ENCODE measurements around the gene TM4SF18.
"Not testable (repeated sequence)": the region's sequence is repeated elsewhere in the genome, so short reads cannot be mapped to it uniquely, and the experiment has no call there.

The TM4SF18 gene

DNA sequence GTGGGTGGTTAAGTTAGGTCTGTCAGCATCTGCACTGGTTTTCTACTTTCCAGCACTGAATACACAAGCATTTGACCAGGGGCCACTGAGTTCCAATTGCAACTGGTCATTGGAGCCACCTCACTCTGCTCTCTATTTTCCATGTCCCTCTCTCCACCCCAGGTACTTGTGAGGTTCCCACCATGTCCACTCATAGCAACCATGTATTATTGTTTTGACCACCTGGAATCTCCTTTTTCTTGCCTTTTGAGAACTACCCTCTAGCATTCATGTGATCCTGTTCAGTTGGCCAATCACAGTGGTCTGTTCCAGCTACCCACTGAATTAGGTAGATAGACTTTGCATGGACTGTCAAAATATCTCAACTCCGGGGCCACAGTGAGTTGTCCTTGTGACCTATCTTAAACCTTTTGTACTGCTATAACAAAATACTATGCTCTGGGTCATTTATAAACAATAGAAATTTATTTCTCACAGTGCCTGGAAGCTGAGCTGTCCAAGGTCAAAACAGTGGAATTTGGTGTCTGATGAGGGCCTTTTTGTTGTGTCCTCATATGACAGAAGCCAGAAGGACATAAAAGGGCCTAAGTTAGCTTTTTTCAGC, 20.2 kb upstream of the TM4SF18 start:
- DNase-seq, result no peak
- Mint-ChIP-seq H3K9me3 (no peaks in the 10 kb centered on the region), H3K4me3 (no peak overlapping the region), H3K36me3 (no peaks in the 10 kb centered on the region), H3K4me1 (no peaks in the 10 kb centered on the region), H3K27me3 (peaks cover 13% of the 10 kb centered on the region), H3K27ac (no peak overlapping the region)
- CTCF ChIA-PET, result no interaction called here

DNA sequence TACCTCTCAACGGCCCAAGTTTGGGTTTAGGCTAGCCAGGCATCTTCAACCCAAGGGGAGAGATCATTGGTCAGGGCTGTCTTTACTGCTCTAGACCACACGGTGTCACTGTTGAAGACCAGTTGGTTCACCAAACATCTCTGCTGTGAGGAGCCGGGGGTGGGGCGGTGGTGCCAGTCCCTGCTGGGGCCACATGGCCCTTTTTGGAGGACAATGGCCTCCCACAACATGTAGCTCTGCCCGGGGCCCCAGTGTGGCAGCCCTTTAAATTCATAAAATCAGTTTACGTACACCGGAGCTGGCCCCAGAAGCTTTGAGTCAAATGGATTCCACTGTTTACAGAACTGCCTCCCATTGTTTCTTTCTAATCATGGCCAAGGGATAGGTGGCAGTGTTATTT, 19.1 kb upstream of the TM4SF18 start:
- CTCF ChIA-PET, result interaction anchor here (0.6 to 1.3 kb wide), 2 partner anchors 17 to 92 kb away, joined by 3 read pairs; no protein-coding TSS in a partner anchor
- no peak overlapping the region for H3K27ac Mint-ChIP-seq
- no peaks in the 10 kb centered on the region for H3K36me3 Mint-ChIP-seq
- H3K4me1 Mint-ChIP-seq, result no peaks in the 10 kb centered on the region
- H3K9me3 Mint-ChIP-seq, result no peaks in the 10 kb centered on the region
- no peak overlapping the region for H3K4me3 Mint-ChIP-seq
- DNase-seq, result peak; percentile 40
- H3K27me3 Mint-ChIP-seq, result peaks cover 19% of the 10 kb centered on the region

DNA sequence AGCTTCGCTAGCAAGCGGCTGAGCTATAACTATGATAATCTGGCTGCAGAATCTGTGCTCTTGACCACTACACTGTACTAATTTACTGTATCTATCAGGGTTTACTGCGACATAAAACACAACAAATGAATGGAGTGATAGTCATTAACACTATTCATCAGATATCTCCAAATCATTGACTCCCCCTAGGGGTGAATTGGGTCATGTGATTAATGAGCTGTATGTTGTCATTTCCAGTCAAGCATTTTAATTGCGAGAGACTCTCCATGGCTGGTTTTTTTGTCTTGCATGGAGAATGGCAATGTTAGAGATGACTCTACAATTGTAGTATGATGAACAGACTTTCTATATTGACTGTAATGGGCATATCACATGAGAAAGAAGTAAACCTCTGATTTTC, 10.5 kb upstream of the TM4SF18 start:
- Mint-ChIP-seq H3K4me1 (no peaks in the 10 kb centered on the region), H3K9me3 (no peaks in the 10 kb centered on the region), H3K36me3 (no peaks in the 10 kb centered on the region), H3K27me3 (peaks cover 28% of the 10 kb centered on the region), H3K27ac (no peak overlapping the region), H3K4me3 (no peak overlapping the region)
- CTCF ChIA-PET, result interaction anchor here (0.6 kb wide), 1 partner anchor 136 kb away, joined by 3 read pairs; no protein-coding TSS in a partner anchor
- no peak for DNase-seq

DNA sequence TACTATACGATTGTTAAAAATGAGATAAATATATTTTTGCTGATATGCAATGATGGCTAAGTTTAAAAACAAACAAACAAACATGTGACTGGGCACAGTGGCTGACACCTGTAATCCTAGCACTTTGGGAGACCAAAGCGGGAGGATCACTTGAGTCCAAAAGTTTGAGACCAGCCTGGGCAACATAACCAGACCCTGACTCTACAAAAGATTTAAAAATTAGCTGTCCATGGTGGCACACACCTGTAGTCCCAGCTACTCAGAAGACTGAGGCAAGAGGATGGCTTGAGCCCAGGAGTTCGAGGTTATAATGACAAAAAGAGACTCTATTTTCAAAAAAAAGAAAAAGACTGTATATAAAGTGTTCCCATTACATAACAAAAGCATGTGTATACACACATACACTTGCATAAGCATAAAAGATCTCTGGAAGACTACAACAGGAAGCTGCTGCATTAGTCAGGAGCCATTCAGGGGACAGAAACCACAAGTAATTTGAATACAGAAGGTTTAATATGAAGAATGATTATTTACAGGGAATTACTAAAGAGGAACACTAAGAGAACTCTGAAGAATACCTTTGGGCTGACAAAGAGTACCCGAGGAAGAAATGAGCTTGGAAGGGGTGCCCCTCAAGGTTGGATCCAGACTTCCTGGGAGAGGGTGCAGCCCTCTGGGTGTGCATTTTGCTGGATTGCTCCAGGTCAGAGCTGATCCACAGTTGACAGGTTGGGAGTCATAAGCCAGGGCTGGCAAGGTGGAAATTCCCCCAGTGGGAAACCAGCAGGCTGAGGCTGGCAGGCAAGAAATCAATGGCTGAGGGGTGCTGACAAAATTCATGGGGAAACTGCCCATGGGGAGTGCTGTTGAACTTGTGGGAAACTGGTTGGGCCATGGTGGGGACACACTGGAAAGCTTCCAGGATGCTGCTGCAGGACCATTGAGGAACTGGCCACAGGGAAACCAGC, 9.3 kb upstream of the TM4SF18 start:
- DNase-seq, result no peak
- no peak overlapping the region for H3K27ac Mint-ChIP-seq
- no peaks in the 10 kb centered on the region for H3K9me3 Mint-ChIP-seq
- no peaks in the 10 kb centered on the region for H3K36me3 Mint-ChIP-seq
- no peak overlapping the region for H3K4me3 Mint-ChIP-seq
- H3K27me3 Mint-ChIP-seq, result peaks cover 23% of the 10 kb centered on the region
- CTCF ChIA-PET, result interaction anchor here (0.6 to 1.2 kb wide), 2 partner anchors 13 to 138 kb away, joined by 3 to 4 read pairs; no protein-coding TSS in a partner anchor
- no peaks in the 10 kb centered on the region for H3K4me1 Mint-ChIP-seq

DNA sequence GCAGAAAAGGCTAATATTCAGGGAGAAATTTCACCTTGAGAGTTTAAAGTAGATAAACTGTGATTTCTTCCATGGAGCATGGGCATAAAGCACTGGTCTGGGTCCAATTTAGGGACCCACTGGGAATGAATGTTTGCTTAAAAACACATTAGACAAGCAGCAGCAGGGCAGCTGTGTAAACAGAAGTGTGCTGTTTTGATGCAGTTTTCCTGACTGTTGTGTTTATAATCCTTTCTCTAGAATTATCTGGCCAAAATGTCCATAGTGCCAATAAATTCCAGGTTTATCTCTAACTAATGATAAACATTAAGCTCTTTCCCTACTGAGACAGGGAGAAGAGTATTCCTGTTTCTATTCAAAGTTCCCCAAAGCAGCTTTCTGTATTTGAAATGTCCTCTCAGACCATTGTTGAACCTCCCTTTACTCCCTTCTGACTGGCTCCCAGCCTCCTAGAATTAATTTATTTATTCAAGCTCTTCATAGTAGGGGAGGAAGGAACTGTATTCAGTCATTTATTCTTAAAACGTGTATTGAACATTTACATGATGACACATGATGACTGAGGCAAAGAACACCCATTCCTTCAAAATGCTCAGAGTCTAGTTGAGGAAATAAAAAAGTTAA, 7.0 kb upstream of the TM4SF18 start:
- CTCF ChIA-PET, result interaction anchor here (0.8 kb wide), 1 partner anchor 220 kb away, joined by 3 read pairs; no protein-coding TSS in a partner anchor
- H3K27ac Mint-ChIP-seq, result no peak overlapping the region
- H3K9me3 Mint-ChIP-seq, result no peaks in the 10 kb centered on the region
- DNase-seq, result no peak
- peaks cover 19% of the 10 kb centered on the region for H3K27me3 Mint-ChIP-seq
- no peak overlapping the region for H3K4me3 Mint-ChIP-seq
- no peaks in the 10 kb centered on the region for H3K4me1 Mint-ChIP-seq
- H3K36me3 Mint-ChIP-seq, result no peaks in the 10 kb centered on the region

DNA sequence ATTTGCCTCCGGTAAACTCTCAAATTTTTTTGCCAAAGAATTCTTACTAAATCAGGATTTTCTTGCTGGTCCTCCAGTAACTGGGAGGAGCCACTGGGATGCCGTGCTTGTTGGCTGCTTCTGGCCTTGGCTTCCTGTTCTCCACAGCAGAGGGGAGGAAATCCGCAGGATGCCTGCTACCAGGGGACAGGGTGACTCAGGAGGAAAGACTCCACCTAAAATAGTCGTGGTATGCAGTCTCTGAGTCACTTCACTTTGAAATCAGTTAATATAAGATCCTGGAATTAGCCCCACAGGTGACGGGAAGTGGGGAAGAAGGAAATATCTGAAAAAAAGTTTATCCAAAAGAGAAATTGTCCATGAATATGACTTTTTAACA, 6.5 kb upstream of the TM4SF18 start:
- H3K27me3 Mint-ChIP-seq, result peaks cover 19% of the 10 kb centered on the region

DNA sequence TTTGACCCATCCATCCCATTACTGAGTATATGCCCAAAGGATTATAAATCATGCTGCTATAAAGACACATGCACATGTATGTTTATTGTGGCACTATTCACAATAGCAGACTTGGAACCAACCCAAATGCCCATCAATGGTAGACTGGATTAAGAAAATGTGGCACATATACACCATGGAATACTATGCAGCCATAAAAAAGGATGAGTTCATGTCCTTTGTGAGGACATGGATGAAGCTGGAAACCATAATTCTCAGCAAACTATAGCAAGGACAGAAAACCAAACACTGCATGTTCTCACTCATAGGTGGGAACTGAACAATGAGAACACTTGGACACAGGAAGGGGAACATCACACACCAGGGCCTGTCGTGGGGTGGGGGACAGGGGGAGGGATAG, 4.0 kb upstream of the TM4SF18 start:
- H3K9me3 Mint-ChIP-seq, H3K27ac Mint-ChIP-seq, DNase-seq, CTCF ChIA-PET, H3K4me3 Mint-ChIP-seq, H3K4me1 Mint-ChIP-seq, H3K36me3 Mint-ChIP-seq: not testable (repeated sequence)
- peaks cover 12% of the 10 kb centered on the region for H3K27me3 Mint-ChIP-seq

More for the DNA sequence above, 6.5 kb upstream of the TM4SF18 start:
- Mint-ChIP-seq H3K36me3 (no peaks in the 10 kb centered on the region), H3K4me1 (no peaks in the 10 kb centered on the region), H3K9me3 (no peaks in the 10 kb centered on the region), H3K27ac (no peak overlapping the region), H3K4me3 (no peak overlapping the region)
- CTCF ChIA-PET, result interaction anchor here (0.8 kb wide), 1 partner anchor 219 kb away, joined by 3 read pairs; no protein-coding TSS in a partner anchor
- DNase-seq, result no peak

DNA sequence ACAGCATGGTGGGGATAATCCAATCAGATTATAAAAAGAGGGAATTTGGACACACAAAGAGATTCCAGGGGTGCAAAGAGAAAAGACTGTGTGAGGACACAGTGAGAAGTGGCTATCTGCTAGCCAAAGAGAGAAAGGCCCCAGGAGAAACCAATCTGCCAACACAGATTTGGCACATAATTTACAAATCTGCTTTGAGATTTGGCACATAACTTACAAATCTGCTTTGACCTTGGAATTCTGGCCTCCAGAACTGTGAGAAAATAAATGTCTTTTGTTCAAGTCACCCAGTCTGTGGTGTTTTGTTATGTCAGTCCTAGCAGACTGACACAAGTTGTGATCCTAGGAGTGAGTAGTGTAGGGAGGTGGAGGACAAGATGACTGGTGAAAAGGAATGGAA, 3.5 kb upstream of the TM4SF18 start:
- H3K27me3 Mint-ChIP-seq, result peaks cover 12% of the 10 kb centered on the region
- H3K27ac Mint-ChIP-seq, result no peak overlapping the region
- no peaks in the 10 kb centered on the region for H3K36me3 Mint-ChIP-seq
- H3K4me3 Mint-ChIP-seq, result no peak overlapping the region
- H3K9me3 Mint-ChIP-seq, result no peaks in the 10 kb centered on the region
- CTCF ChIA-PET, result no interaction called here
- no peaks in the 10 kb centered on the region for H3K4me1 Mint-ChIP-seq
- DNase-seq, result no peak

DNA sequence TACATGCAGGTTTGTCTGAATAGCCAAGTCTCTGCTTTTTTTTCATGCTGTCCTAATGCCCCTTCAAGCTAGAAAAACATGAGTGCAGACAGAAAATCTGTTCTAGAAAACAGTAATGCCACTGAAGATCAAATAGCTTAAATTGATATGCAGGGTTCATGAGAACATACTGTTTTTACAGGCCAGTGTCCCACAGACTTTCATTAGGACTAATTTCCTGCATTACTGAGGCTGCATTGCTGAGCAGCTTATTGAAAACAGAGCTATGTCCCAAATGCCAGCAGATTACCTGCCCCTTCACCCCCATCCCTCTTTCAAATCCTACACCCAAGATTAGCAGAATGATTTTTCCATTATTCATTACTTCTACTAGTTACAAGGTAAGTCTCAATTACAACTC, 665 bp downstream of the TM4SF18 start:
- no peak for DNase-seq
- CTCF ChIA-PET, result interaction anchor here (1.2 kb wide), 1 partner anchor 8 kb away, joined by 5 read pairs; no protein-coding TSS in a partner anchor
- Mint-ChIP-seq H3K27me3 (no peaks in the 10 kb centered on the region), H3K4me1 (no peaks in the 10 kb centered on the region), H3K4me3 (no peak overlapping the region), H3K9me3 (no peaks in the 10 kb centered on the region), H3K36me3 (no peaks in the 10 kb centered on the region), H3K27ac (no peak overlapping the region)

DNA sequence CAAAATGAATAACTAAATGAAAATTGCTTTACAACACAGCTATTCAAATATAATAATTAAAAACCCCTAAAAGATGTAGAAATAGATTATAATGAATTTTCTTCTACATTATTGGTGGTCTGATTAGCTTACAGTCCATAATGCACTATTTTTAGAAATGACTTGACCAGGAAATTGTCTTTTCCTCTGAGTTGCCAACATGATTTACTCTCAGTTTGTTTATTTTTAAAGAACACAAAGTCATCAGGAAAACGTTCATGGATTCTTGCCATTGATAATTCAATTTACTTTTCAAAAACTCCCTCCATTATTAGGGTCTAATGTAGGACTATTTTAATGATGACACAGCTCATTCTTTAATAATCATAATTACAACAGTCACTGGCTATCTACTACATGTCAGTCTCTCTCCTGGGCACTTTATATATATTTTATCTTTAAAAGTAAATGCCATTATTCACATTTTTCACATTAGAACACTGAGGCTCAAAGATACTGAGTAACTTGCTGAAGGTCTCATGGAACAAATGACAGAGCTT, 1.1 kb downstream of the TM4SF18 start:
- Mint-ChIP-seq H3K4me1 (no peaks in the 10 kb centered on the region), H3K4me3 (no peak overlapping the region), H3K9me3 (no peaks in the 10 kb centered on the region), H3K27me3 (peaks cover 2% of the 10 kb centered on the region), H3K36me3 (no peaks in the 10 kb centered on the region), H3K27ac (no peak overlapping the region)
- CTCF ChIA-PET, result interaction anchor here (0.6 to 1.2 kb wide), 2 partner anchors 8 to 499 kb away, joined by 3 to 5 read pairs; no protein-coding TSS in a partner anchor
- no peak for DNase-seq

DNA sequence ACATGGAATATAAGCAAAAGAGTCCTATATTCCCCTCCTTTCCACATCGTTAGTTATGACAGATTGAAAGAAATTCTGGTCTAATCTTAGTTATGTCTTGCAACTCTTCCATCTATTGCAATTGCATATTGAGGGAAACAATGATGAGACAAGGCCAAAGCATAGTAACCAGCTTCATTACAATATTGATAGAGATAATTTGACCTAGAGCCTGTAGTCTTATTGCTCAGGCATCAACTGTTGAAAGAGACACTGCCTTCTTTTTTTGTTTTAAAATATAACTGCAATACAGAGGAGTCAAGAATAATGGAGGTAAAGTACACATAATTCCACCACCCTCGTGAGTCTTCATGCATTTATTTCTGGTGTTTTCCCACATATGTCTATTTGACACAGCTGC, 2.0 kb downstream of the TM4SF18 start:
- no peaks in the 10 kb centered on the region for H3K9me3 Mint-ChIP-seq
- H3K27ac Mint-ChIP-seq, result no peak overlapping the region
- no peak overlapping the region for H3K4me3 Mint-ChIP-seq
- CTCF ChIA-PET, result no interaction called here
- peaks cover 5% of the 10 kb centered on the region for H3K27me3 Mint-ChIP-seq
- H3K36me3 Mint-ChIP-seq, result no peaks in the 10 kb centered on the region
- no peak for DNase-seq
- H3K4me1 Mint-ChIP-seq, result no peaks in the 10 kb centered on the region

DNA sequence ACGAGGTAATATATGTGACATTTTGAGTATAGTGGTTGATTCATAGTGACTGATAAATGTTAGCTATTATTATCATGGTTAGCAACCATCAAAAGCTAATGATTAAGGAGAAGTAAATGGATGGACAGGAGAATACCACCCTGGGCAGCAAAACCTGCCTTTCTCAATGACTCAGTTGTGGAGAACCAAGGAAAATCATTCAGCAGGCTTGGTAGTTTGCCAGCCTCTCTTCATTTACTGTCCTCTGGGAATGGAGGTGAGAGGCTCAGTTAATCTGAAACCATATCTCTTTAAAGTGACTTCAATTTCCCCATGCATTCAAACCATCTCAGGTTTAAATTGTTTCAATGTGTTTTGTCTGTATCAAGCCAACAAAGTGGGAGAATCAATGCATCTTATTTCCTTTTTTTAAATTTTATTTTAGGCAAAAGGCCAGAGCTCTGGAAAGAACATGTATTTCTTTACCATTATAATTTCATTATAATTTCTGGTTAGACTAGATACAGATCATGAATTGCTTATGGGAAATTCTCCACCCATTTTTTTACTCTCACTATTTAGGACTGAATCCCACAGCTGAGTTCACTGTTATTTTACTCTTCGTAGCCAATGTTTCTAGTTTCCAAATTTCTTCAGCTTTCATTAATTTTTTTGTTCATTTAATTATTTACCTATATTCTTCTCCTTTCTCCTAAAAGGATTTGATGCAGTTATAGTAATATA, 2.7 kb downstream of the TM4SF18 start:
- Mint-ChIP-seq H3K9me3 (no peaks in the 10 kb centered on the region), H3K36me3 (no peaks in the 10 kb centered on the region), H3K27ac (no peak overlapping the region), H3K4me3 (no peak overlapping the region), H3K27me3 (peaks cover 5% of the 10 kb centered on the region), H3K4me1 (no peaks in the 10 kb centered on the region)
- CTCF ChIA-PET, result no interaction called here
- no peak for DNase-seq

DNA sequence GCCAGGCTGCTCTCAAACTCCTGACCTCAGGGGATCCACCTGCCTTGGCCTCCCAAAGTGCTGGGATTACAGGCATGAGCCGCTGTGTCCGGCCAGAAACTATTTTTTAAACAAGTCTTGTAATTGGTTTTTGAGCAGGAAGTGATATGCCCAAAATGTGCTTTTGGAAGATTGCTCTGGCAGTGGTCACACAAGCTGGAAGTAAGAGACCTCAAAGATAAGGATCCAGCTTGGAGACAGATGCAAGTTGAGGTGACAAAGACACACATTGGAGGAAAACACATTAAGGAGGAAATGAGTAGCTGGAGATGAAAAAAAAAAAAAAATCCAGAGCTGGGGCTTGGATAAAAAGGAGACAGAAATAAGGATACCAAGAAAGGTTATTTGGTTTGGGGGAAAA, 6.3 kb downstream of the TM4SF18 start:
- H3K4me1 Mint-ChIP-seq, result no peaks in the 10 kb centered on the region
- CTCF ChIA-PET, result interaction anchor here (1.2 kb wide), 1 partner anchor 207 kb away, joined by 3 read pairs; no protein-coding TSS in a partner anchor
- no peak for DNase-seq
- peaks cover 10% of the 10 kb centered on the region for H3K27me3 Mint-ChIP-seq
- H3K9me3 Mint-ChIP-seq, result no peaks in the 10 kb centered on the region
- H3K27ac Mint-ChIP-seq, result no peak overlapping the region
- H3K4me3 Mint-ChIP-seq, result no peak overlapping the region
- H3K36me3 Mint-ChIP-seq, result no peaks in the 10 kb centered on the region

DNA sequence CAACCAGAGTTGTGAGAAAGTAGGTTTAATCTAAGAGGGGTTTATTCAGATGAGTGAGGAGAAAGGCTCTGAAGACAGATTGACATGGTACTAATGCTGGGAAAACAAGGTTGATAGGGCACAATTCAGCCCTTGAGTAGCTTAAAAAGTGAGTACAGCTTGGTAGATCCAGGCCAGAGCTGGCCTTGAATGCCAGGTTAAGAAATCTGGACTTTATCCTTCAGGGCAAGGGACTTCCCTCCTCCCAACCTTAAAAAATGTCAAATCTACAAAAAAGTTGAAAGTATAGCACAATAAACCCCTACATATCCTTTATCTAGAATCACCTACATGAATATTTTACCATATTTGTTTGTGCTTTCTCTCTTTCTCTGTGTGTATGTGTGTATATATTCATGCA, 7.9 kb downstream of the TM4SF18 start:
- Mint-ChIP-seq H3K36me3 (no peaks in the 10 kb centered on the region), H3K9me3 (no peaks in the 10 kb centered on the region), H3K27me3 (peaks cover 10% of the 10 kb centered on the region), H3K4me3 (no peak overlapping the region), H3K27ac (no peak overlapping the region), H3K4me1 (no peaks in the 10 kb centered on the region)
- CTCF ChIA-PET, result no interaction called here
- DNase-seq, result no peak
